ENCODE data around the gene KNCN.

The KNCN gene

GRCh38 chr1:46529031-46529630 lies 22.3 kb downstream of the KNCN start:
- no peak for FAIRE-seq
- DNase-seq (ENCODE audit: insufficient read length, low spot score), result no peak
- no peak for TF ChIP-seq CTCF (IDR thresholded peaks at IDR 0.05; ENCODE audit: insufficient read depth, missing control alignments)

- no peak for DNase-seq (ENCODE audit: insufficient read length, low spot score)
- FAIRE-seq, result no peak
- TF ChIP-seq CTCF (IDR thresholded peaks at IDR 0.05; ENCODE audit: insufficient read depth, missing control alignments), result peak; percentile 15
Measured at GRCh38 chr1:46528297-46528955, 23.0 kb downstream of the KNCN start.

GRCh38 chr1:46527474-46528296 lies 23.8 kb downstream of the KNCN start:
- FAIRE-seq, result peak; percentile 68
- DNase-seq (ENCODE audit: insufficient read length, low spot score), result peak; percentile 81
- TF ChIP-seq CTCF (IDR thresholded peaks at IDR 0.05; ENCODE audit: insufficient read depth, missing control alignments), result peak; percentile 99

GRCh38 chr1:46526691-46527291 lies 24.7 kb downstream of the KNCN start:
- FAIRE-seq (no peak), DNase-seq (ENCODE audit: insufficient read length, low spot score) (no peak)
- no peak for TF ChIP-seq CTCF (IDR thresholded peaks at IDR 0.05; ENCODE audit: insufficient read depth, missing control alignments)

GRCh38 chr1:46526013-46526690 lies 25.3 kb downstream of the KNCN start:
- TF ChIP-seq CTCF (IDR thresholded peaks at IDR 0.05; ENCODE audit: insufficient read depth, missing control alignments), result no peak
- no peak for DNase-seq (ENCODE audit: insufficient read length, low spot score)
- FAIRE-seq, result no peak

- FAIRE-seq (no peak), DNase-seq (ENCODE audit: insufficient read length, low spot score) (no peak)
- TF ChIP-seq CTCF (IDR thresholded peaks at IDR 0.05; ENCODE audit: insufficient read depth, missing control alignments), result no peak
Measured at GRCh38 chr1:46525253-46525983, 26.0 kb downstream of the KNCN start.

Measured in D721Med (cell line).